ENCODE results near the gene PRDM16.
"Not testable (repeated sequence)": the region's sequence is repeated elsewhere in the genome, so short reads cannot be mapped to it uniquely, and the experiment has no call there.

The PRDM16 gene

DNA sequence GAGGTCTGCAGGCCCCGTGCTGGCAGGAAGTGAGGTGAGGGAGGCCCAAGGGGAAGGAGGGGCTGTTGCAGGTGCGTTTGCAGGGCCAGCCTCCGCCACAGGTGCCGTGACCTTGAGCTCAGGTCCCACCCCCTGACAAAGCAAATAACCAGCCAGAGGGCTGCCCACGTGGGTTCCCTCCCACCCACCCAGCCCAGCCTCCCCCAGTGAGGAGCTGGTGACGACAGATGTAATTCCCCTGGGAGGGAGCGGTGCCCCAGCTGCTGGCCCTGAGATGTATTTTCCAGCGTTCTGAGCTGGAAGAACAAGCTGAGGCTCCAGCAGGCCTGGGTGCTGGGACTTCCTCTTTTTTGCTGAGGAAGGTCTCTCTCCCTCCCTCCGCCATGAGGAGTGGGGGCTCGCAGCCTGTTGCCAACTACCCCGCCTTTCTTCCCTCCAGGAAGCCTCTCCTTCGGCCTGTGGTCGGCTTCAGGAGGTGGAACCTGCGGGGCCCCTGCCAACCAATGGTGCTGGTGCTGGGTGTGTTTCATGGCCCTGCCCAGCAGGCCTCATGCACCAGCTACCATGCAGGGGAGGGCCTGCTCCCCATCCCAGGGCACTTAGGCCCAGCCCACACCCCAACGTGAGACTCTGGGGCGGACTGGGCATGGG lies 153.2 kb downstream of the PRDM16 start:
- no peak for DNase-seq (ENCODE audit: low read depth in 1 of 2, low spot score in 1 of 2)

DNA sequence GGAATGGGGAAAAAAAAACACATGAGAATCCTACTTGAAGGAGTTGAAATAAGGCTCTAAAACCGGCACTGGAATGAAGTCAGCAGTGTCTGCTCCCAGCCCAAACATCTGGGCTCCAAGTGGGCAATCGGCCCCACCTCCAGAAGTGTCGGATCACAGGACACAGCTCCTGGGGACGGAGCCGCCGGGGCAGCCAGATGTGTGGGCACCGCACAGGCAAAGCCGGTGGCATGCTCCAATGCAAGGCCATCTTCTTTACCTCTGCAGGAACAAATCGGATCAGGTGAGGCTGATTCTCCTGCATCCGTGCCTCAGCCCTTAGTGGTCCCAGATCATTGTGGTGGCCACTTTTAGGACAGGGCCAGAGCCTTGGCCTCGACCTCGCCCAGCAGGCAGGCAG lies 156.7 kb downstream of the PRDM16 start:
- DNase-seq (ENCODE audit: low read depth in 1 of 2, low spot score in 1 of 2) = no peak

DNA sequence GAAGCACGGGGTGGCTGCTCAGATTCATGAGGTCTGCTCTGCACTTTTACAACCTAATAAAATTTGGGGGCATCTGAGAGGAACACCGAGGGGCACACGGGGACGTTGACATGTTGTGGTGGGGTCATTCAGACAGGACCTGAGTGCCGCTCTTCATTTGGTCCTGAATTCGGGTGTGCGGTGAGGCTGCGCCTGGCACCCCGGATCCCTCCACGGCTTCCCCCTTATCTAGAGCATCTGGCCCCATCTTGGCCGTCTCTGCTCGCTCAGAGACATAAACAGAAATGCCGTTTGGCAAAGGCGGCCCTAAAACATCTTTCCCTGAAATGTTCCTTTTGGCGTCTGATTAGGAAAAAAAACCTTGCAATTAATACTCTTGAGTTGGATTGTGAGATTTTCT lies 157.2 kb downstream of the PRDM16 start:
- no peak for DNase-seq (ENCODE audit: low read depth in 1 of 2, low spot score in 1 of 2)

DNA sequence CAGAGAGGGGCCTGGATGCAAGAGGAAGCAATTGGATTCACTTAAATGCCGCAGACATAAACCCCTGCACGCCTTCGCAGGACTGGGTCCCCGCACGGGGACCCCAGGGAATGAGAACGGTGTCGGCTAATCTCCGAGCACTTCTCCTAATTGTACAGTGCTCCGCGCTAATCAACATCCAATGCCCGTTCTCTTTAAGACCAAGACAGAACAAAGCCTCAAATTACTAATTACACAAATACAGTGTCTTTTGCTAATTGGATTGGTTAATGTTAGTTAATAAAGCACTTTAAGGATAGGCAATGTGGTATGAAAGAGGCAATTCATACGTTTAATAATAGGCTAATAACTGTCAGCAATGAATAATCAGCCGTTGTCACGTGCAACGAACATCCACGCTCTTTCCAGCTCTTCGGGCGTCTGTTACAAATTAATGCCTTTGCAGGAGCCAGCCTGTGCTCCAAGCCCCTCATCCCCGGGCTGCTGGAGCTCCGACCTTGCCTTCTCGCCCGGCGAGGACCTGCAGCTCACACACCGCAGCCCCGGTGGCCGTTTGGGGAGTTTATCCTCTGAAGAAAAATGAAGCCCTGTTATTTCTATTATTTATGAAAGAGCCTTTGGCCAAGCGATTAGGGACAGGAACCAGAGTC lies 157.8 kb downstream of the PRDM16 start:
- DNase-seq (ENCODE audit: low read depth in 1 of 2, low spot score in 1 of 2) = no peak

DNA sequence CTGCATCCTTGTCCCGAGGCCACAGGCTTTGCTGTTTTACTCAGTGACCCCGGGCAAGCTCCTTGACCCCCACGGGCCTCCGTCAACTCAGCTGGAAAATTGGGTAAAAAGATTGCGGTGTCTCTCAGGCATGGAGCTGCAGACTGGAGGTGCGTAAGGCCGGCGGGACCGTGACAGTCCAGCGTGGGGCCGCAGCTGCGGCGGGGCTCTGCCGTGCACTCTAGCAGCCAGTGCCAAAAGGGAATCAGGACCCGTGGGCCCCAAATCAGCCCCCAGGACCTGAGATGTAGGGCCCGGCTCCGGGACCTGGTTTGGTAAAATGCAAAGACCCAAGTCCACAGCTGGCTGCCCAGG lies 158.3 kb downstream of the PRDM16 start:
- DNase-seq (ENCODE audit: low read depth in 1 of 2, low spot score in 1 of 2) = no peak

DNA sequence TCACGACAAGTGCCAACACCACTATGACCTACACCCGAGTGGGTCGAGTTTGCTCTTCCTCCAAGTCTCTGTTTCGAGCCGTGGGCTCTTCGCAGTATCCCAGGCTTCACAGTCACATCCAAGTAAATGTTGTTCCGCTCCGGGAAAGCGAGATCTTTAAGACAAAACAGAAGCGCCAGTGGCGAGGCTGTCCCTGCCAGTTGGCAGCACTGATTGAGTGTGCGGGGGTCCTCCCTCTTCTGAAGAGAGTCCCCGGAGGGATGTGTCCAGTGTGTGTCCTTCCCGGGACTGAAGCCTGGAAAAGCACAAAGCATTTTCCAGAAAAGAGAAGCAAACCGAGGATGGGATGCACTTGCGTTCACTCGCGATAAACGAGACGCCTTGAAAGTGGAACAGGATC lies 158.9 kb downstream of the PRDM16 start:
- no peak for DNase-seq (ENCODE audit: low read depth in 1 of 2, low spot score in 1 of 2)

DNA sequence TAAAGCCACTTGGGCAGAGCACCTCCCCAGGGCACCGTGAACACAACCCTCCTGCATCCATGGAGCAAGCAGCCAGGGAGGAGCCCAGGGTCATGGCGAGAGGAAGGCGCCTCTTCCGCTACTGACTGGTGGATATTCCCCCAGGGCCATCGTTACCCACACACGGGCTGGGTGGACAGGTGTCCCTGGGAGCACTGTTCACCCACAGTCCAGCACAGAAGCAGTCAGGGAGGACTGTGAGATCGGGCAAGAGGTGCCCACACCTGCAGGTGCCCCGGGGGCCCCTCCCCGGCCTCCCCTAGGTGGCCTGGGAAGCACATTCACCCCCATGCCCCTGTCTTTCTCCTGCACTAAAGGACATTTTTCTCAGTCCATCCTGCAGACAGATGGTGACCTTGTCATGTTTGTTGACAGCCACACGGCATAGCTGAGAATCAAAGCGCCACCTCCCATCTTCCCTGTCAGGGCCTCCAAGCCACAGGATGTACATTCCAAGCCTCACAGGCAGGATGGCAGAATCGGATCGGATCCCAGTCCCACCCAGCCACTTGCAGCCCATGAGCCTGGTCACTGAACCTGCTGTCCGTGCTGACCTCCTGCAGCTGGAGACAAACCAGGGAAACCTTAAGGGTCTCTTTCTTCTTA lies 160.2 kb downstream of the PRDM16 start:
- DNase-seq (ENCODE audit: low read depth in 1 of 2, low spot score in 1 of 2) = no peak

DNA sequence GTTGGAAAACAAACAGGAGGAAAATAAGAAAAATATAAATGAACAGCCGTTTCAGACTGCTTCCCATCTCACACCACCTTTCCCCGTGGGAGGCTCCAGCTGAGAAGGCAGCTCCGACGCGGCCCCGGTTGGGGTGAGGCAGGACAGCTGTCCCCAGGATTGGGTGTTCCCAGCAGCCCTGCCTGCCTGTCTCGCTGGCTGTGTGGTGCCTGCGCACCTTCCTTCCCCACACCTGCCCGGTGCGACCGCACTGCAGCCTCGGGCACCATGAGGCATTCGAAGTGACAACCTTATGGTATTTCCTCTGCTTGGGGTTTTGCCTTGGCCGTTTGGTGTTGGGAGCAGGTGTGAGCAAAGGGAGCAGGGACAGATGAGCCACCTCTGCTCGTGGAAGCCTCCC lies 161.6 kb downstream of the PRDM16 start:
- no peak for DNase-seq (ENCODE audit: low read depth in 1 of 2, low spot score in 1 of 2)

DNA sequence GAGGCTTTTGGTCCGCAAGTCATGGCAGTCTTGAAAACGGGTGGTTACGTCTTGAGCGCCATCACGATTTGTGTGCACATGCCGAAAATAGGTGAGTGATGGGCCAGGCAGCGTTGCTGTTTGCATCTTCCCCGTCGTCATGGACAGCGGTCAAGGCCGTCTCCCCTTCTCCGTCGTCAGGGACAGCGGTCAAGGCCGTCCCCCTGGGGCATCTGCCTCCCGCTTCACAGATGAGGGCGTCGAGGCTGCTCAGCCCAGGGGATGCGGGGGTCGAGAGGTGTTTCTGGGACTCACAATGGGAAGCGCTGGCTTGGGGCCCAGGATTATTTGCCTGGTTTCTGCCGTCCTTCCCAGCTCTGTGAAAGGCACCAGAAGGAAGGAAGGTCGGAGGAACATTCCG lies 162.2 kb downstream of the PRDM16 start:
- DNase-seq (ENCODE audit: low read depth in 1 of 2, low spot score in 1 of 2) = no peak

DNA sequence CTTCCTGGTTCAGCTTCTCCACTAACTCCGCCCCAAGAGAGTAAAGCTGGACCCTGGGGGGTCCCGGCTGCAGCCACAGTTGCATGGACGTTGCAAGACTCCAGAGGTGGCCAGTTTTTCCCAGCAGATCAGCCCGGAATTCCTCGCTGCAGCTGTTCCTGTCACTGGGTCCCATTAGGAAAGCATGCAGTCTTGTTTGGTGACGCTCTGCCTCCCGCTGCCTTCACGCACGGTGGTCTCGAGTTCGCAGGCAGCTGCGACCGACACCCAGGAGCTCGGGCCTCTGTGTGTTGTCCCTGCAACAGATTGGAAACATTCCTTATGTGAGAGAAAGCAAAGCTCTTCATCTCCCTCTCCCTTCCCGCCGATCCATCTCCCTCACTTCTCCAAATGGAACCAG lies 162.8 kb downstream of the PRDM16 start:
- no peak for DNase-seq (ENCODE audit: low read depth in 1 of 2, low spot score in 1 of 2)

DNA sequence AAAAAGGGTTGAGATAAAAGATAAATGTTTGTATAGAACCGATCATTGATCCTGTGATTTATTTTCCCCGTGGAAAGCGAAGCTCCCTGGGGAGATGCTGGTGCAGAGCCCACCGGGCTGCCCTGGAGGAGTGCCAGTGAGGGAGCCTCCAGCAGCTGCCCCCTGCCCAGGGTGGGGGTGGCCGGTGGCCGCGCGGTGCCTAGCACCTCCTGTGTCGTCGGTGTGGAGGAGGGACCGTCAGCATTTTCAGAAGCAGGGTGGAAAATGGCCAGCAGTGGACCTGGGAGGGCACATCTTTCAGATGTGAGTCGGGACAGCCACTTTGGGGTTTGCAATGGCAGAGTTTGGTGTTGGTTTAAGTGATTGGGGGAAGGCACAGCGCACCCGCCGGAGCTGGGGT lies 164.0 kb downstream of the PRDM16 start:
- no peak for DNase-seq (ENCODE audit: low read depth in 1 of 2, low spot score in 1 of 2)

DNA sequence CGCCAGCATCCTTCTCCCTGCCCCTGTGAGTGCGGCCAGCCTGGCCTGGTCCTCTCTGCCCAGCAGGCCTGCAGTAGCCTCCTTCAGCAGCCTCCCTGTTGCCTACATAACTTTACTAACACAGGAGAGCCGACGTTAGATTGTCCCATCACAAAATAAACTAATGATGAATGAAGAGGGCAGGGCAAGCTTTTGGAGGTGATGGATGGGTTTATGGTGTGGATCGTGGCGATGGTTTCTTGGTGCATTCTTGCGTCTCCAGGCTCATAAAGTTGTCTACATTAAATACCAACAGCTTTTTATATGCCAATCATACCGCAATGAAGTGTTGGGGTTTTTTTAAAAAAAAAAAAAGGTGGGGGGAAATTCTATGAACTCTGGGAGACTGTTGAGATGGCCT lies 164.5 kb downstream of the PRDM16 start:
- DNase-seq (ENCODE audit: low read depth in 1 of 2, low spot score in 1 of 2) = no peak

DNA sequence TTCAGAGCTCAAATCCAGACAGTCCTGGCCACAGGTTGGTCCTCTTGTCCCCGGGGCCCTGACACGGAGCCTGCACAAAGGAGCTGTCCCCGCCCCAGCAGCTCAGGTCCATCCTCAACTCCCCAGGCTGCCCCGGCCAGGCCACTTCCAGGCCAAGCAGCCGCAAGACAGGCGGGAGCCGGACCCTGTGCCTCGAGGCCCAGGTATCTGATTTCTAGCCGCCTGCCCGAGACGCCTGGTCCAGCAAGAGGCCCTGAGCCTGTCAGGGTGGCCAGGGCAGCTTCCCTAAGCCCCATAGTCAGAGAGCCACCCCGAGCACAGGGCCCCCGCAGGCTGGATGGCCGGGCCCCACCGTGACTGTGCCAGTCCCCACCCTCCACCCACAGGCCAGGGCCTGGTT lies 165.3 kb downstream of the PRDM16 start:
- no peak for DNase-seq (ENCODE audit: low read depth in 1 of 2, low spot score in 1 of 2)

DNA sequence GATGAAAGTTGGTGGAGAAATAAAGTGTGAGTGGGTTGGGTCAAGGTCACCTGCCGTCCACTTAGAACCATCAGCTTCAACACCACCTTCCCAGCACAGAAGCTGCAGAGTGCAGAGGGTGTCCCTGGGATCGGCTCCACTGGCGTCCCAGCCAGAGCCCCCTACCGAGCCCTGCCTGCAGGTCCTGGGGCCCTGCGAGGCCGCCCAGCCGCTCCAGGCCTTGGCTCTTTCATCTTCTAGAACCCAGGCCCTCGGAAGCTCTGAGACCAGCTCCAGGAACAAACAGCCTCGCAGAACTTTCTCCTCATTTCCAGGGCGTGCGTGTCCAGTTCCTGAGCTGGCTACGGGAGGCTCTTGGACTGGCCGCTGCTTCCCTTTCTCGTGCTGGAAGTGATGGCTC lies 166.0 kb downstream of the PRDM16 start:
- no peak for DNase-seq (ENCODE audit: low read depth in 1 of 2, low spot score in 1 of 2)

DNA sequence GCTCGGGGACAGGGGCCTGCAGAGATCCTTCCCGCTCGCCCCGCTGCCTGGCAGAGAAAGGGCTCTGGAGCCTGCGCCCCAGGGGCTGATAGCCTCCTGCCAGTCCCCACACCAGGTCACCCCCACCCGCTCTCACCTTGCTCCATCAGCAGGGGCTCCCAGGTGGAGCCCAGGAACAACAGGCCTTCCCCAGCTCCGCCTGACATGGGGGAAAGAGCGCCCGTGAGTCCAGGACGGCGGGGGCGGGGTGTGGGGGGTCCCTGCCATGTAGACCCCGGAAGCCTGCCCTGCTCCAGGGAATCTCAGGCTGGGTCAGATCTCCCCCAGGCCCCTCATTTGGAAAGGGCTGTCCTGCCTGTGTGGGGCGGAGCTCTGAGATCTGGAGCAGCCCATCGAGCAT lies 166.5 kb downstream of the PRDM16 start:
- no peak for DNase-seq (ENCODE audit: low read depth in 1 of 2, low spot score in 1 of 2)

DNA sequence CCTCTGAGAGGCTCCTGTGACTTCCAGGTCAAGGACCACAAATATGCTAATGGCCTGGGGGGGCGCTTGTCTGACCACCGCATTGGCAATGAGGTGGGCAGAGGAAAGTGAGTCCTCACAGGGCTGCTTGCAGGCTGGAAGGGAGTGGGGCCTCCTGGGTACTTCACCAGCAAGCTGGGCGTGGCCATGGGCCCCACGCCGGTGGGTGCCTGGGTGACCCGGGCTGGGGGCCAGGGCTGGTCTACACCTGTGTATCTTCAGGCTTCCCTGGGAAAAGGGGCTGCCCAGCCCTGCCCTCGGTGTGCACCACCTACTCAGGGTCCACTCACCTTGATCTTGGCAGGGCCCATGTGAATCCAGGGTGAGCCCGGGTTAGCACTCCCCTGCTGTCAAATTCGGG lies 167.4 kb downstream of the PRDM16 start:
- no peak for DNase-seq (ENCODE audit: low read depth in 1 of 2, low spot score in 1 of 2)

DNA sequence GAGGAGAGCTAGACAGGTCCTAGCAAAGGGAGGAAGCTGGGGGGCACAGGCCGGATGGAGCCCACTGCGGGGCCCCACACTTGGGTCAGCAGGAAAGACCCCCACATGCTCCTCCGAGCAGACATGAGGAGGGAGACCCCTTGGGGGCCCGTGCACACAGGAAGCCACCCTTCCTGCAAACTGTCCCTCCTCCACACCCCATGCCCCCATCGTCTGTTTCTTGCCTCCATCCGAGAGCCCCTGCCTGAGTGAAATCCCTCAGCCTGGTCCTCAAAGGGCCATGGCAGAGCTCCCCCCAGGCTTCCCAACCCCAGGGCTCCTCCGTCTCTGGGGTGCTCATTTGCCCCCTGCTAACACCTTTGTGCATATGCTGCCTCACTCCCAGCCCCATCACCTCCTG lies 168.0 kb downstream of the PRDM16 start:
- DNase-seq (ENCODE audit: low read depth in 1 of 2, low spot score in 1 of 2) = no peak

DNA sequence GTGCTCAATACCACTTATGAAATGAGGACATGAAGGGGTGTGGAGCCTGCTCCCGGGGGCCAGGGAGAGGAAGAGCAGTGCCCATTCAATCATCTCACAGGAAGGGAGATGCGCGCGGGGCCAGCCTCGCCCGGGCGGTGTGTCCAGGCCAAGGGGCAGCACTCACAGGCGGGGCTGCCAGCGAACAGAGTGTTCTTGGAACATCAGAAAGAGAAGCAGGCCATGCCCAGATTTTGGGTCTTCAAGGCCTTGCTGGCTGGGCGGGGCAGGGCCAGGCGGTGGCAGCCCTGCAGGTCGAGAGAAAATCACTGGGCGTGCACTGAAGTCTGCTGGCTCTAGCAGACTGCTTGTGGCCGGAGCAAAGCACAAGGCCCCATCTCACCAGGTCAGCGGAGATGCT lies 168.6 kb downstream of the PRDM16 start:
- no peak for DNase-seq (ENCODE audit: low read depth in 1 of 2, low spot score in 1 of 2)

DNA sequence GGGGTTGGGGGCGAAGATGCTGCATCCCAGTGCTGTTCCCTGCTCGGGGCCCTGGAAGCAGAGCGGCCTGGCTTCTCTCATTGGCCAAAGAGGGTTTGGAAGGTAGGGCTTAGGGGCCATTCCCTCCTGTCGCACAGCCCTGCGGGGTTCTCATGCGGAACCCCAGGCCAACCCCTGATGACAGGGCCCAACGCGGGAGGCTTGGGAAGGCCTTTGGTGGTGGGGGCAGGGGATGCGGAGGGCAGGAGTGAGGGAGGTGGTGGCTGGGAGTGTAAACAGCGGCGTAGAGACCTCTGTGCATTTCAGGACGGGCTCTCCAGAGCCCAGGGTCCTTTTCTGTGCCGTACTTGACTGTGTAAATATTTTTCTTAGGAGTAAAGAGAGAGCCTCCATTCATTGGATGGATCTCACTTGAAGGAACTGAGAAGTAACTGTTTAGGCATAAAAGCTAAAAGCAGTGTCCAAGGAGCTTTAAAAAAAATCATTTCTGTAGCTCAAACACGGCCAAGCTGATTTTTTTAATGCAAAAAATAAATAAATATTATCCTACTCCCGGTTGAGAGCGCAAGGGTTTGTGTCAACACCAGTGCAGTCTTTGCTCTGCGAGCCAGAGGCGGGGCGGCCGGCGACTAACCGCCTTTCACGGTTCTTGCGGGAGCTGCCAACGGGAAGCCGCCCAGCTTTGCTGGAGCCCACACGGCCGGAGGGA lies 169.1 kb downstream of the PRDM16 start:
- DNase-seq (ENCODE audit: low read depth in 1 of 2, low spot score in 1 of 2) = no peak

DNA sequence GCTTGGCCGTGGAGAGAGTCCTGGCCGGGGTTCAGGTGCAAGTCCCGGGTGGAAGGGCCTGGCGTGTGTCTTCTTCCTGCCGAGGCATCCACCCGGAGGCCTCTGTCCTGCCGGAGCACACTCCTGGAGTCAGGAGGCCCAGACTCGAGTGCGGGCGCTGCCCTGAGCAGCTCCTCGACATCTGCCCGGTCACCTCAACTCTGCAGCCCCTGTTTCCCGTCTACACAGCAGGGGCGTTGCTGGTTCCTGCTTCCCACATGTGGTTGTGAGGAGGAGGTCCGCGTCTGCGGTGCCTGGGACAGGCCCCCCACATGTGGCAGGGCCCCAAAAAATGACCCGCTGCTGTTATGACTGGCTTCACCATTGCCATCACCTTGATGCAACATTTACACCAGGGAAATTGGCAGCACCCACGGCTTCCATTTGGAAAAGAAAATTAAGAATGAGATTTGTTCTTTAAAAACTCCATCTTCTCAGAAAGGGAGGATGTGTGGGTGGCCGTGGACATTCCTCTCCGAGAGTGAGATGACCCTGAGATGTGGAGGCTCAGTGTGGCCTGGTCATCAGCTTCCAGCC lies 169.8 kb downstream of the PRDM16 start:
- no peak for DNase-seq (ENCODE audit: low read depth in 1 of 2, low spot score in 1 of 2)

DNA sequence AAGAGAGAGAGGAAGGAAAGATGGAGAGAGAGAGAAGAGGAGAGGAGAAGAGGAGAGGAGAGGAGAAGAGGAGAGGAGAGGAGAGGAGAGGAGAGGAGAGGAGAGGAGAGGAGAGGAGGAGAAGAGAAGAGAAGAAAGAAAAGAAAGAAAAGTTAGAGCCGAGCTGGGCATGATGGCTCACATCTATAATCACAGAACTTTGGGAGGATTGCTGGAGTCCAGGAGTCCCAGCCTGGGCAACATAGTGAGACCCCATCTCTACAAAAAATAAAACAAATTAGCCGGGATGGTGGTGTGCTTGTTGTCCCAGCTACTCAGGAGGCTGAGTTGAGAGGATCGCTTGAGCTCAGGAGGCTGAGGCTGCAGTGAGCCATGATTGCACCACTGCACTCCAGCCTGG lies 171.0 kb downstream of the PRDM16 start:
- not testable (repeated sequence) for DNase-seq (ENCODE audit: low read depth in 1 of 2, low spot score in 1 of 2)
